CD4-positive, alpha-beta T cell treated with Interleukin-4 for 4 hours (primary cell): ENCODE results near the gene ACOX1.

Experiments
- DNase-seq: peaks from one replicate; pipeline ENCODE4 v3.0.0-alpha.2; 2020

Gene ACOX1

GRCh38 chr17:75978938-75979704, at the start of gene ACOX1, which contains the start of gene TEN1:
Gene ACOX1 (minus strand): TSS chr17:75979166. CDS start chr17:75979073, 93 bp downstream.
Gene TEN1 (plus strand): TSS chr17:75979240. CDS start chr17:75986193, 6,953 bp downstream.
- peak; percentile 94 for DNase-seq

GRCh38 chr17:76027159-76027839, 48.3 kb upstream of the ACOX1 start, which contains the start of gene EVPL:
Gene EVPL (minus strand): TSS chr17:76027306. CDS start chr17:76027198, 108 bp downstream.
- DNase-seq: no peak

GRCh38 chr17:76026714-76027158, 47.8 kb upstream of the ACOX1 start:
- DNase-seq: no peak

- no peak for DNase-seq
Measured at GRCh38 chr17:76025294-76025693, 46.3 kb upstream of the ACOX1 start.

GRCh38 chr17:76024353-76024752, 45.4 kb upstream of the ACOX1 start:
- no peak for DNase-seq

- no peak for DNase-seq
Measured at GRCh38 chr17:76023900-76024237, 44.9 kb upstream of the ACOX1 start.

GRCh38 chr17:76022973-76023899, 44.3 kb upstream of the ACOX1 start:
- no peak for DNase-seq

- DNase-seq: no peak
Measured at GRCh38 chr17:76022285-76022684, 43.3 kb upstream of the ACOX1 start.

GRCh38 chr17:76019833-76020467, 41.0 kb upstream of the ACOX1 start:
- no peak for DNase-seq

GRCh38 chr17:76018801-76019200, 39.8 kb upstream of the ACOX1 start:
- DNase-seq: no peak

- DNase-seq: no peak
Measured at GRCh38 chr17:76018340-76018680, 39.3 kb upstream of the ACOX1 start.

GRCh38 chr17:76017481-76018339, 38.7 kb upstream of the ACOX1 start:
- no peak for DNase-seq

- no peak for DNase-seq
Measured at GRCh38 chr17:76014925-76015261, 35.9 kb upstream of the ACOX1 start.

- peak; percentile 75 for DNase-seq
Measured at GRCh38 chr17:76014100-76014924, 35.3 kb upstream of the ACOX1 start.

- no peak for DNase-seq
Measured at GRCh38 chr17:76013377-76013932, 34.5 kb upstream of the ACOX1 start.

GRCh38 chr17:76011951-76012350, 33.0 kb upstream of the ACOX1 start:
- no peak for DNase-seq

- DNase-seq: no peak
Measured at GRCh38 chr17:76009969-76010661, 31.1 kb upstream of the ACOX1 start.

GRCh38 chr17:76009447-76009846, 30.5 kb upstream of the ACOX1 start:
- DNase-seq: no peak

GRCh38 chr17:76008630-76009425, 29.9 kb upstream of the ACOX1 start:
- DNase-seq: no peak
